ENCODE measurements around the gene ZNF296.

ZNF296 gene

DNA sequence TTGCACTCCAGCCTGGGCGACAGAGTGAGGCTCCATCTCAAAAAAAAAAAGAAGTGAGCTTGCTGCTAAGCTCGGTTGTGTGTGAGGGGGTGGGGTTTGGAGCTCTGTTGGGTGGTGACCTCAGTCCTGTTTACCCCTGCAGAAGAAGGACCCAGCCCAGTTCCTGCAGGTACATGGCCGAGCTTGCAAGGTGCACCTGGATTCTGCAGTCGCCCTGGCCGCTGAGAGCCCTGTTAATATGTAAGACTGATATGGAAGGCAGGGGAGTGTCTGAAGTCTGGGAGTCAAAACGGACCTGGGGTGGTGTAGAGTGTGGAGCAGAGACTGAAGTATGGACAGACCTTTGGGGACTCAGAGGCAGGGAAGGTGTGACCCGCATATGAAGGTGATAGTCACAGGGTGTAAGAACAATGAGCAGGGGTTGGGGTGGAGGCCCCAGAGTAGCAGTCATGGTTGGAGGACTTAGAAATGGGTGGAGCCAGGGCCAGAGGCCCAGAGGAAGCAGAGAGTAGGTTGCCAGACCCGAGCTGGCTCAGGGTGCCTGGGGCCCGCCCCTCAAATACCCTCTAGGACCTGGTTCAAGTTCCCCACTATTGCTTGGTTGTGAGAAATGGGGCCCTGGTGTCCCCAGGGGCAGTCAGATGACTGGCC lies 24.2 kb downstream of the ZNF296 start:
- no peak for DNase-seq

- DNase-seq, result no peak
Measured at GRCh38 chr19:45050036-45050435, 26.2 kb downstream of the ZNF296 start.

GRCh38 chr19:45049073-45049736 lies 27.1 kb downstream of the ZNF296 start:
- DNase-seq, result no peak

- no peak for DNase-seq
Measured at GRCh38 chr19:45047188-45047797, 29.0 kb downstream of the ZNF296 start.

DNA sequence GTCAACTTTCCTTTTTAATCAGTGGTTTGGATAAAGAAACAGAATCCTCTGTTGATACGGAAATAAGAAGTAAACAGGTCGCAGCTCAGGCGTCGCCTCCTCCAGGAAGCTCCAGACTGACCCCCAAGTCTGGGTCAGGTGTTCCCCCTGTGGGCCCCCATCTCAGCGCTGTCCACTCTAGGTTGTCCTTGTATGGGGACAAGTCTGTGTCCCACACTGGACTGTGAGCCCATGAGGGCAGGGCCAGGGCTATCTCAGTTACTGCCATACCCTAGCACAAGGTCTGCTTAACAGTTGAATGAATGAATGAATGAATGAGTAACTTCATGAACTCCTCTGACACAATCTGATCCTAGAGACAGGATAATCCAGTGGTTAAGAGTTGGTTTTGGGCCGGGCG lies 29.9 kb downstream of the ZNF296 start:
- no peak for DNase-seq

DNA sequence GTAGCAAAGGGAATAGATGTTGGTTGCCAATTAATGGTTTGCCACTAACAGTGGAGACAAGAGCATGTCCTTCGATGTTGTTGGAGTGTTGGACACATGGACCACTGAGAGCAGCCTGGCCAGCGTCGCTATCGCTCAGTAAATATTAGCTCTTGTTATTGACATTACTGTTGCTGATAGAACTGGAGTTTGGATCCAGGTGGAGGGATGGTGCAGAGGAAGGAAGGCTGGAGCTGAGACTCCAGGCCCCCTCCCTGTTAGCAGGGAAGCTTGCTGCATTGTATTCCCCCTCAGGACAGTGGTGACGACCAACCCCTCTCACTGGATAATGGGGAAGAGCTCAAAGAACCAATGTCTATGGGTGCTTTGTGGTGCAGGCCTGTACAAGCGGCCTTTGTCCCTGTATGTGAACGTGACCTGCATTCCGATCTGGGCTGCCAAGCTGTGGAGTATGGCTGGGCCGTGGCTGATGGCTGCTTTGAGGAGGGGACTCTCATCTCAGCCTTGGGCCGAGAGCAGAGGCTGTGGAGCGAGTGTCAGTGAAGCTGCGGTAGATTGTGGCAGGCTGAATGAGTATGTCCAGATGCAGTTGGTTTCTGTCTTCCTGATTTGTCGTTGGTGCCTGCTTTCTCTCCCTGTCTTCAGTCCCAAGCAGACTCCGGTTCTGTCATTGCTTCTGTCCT lies 30.5 kb downstream of the ZNF296 start:
- no peak for DNase-seq

- no peak for DNase-seq
Measured at GRCh38 chr19:45041125-45041524, 35.2 kb downstream of the ZNF296 start.

GRCh38 chr19:45040059-45040771 lies 36.1 kb downstream of the ZNF296 start:
- DNase-seq, result no peak

GRCh38 chr19:45038931-45039893 lies 37.1 kb downstream of the ZNF296 start, which contains the start of gene CLASRP:
CLASRP (plus strand) TSS chr19:45039045; CDS start chr19:45040213, 1,168 bp downstream.
- DNase-seq, result peak; percentile 90

- no peak for DNase-seq
Measured at GRCh38 chr19:45037393-45038169, 38.7 kb downstream of the ZNF296 start.

- no peak for DNase-seq
Measured at GRCh38 chr19:45035755-45036154, 40.5 kb downstream of the ZNF296 start.

- no peak for DNase-seq
Measured at GRCh38 chr19:45032421-45032820, 43.9 kb downstream of the ZNF296 start.

DNA sequence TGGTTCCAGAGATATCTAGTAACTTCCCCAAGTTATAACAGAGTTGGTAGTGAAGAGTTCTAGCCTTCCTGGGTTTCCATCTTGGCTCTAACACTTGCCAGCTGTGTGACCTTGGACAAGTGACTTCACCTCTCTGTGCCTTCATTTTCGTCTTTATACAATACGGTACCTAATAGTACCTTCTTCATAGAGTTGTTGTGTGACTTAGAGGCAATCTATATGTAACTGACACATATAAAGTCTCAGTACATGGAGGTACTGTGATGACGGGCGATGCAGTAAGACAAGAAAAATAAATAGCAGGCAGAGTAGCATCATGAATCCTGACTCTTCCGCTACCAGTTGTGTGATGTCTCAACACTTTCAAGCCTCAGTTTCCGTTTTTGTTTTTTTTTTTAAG lies 45.5 kb downstream of the ZNF296 start:
- DNase-seq, result no peak

DNA sequence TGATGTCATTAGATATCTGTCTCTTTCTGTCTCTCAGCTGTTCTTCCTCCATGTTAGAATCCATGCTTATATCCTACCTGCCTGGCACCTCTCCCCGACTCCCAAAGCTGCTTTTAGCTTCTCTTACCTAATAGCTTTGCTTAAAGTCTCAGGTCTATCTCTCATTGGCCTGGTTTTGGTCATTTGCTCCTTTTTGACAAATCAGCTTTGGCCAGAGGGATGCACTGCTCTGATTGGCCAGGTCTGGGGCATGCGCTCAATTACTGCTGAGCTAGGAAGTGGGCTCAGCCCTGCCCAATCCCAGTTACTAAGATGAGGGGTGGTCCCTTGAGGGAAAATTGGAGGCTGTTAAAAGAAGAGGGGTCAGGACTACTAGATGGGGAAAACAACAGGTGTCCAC lies 48.9 kb downstream of the ZNF296 start:
- no peak for DNase-seq

- DNase-seq, result no peak
Measured at GRCh38 chr19:45025264-45025663, 51.0 kb downstream of the ZNF296 start.

- DNase-seq, result no peak
Measured at GRCh38 chr19:45023048-45023447, 53.2 kb downstream of the ZNF296 start.

DNA sequence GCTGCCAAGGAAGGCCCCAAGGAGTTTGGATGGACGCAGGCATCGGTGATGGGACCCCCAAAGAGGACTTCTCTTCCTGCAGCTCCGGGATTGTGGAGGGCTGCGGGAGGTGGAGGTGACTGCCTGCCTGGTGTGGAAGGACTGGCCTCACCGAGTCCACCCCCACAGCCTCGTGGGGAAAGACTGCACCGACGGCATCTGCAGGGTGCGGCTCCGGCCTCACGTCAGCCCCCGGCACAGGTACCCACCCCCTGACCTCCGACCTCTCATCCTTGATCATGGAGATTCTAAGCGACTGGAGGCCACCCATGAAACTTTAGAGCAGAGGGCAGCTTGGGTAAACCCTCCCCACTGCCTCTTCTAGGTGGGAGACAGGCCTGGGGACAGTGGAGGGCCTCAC lies 54.3 kb downstream of the ZNF296 start:
- no peak for DNase-seq

Measured in activated naive CD4-positive, alpha-beta T cell treated with anti-CD3 and anti-CD28 coated beads, Interleukin-2, amount 50 U/mL, for 16 hours (primary cell).